Measurements from ENCODE around the gene HCRTR1.

- TF ChIP-seq CTCF (conservative IDR thresholded peaks at IDR 0.05 in 1 of 2, IDR thresholded peaks at IDR 0.05 in 1 of 2; ENCODE audit: low read depth in 1 of 2, low read length in 2 of 2) (no peak), EZH2 (IDR thresholded peaks at IDR 0.05; ENCODE audit: low read length, missing control alignments) (no peak)
Observed at GRCh38 chr1:31669786-31670592, 52.5 kb downstream of the HCRTR1 start.

Measured in fibroblast of lung (primary cell).